Progenitor cell of endocrine pancreas (in vitro differentiated cells): ENCODE measurements around the gene ZNF532. TPM values are rescaled to one million over a fixed set of nuclear protein-coding genes. Genes with fewer than 3 reads are reported as not detected.
A peak's percentile ranks its signal among the peaks of the same experiment; 100 is the strongest.

Experiments
- DNase-seq: peaks from one replicate; pipeline ENCODE4 v3.0.0; 2021; ENCODE audit warnings: low spot score; ENCODE audit not compliant: unreplicated experiment
- H3K27ac Mint-ChIP-seq: 2 replicates; pipeline ENCODE4 v1.8.0; 2021; ENCODE audit warnings: mild to moderate bottlenecking, moderate library complexity, mixed read lengths
- H3K27me3 Mint-ChIP-seq: 2 replicates; pipeline ENCODE4 v1.8.0; 2021; ENCODE audit warnings: mixed read lengths
- H3K36me3 Mint-ChIP-seq: 2 replicates; pipeline ENCODE4 v1.8.0; 2022; ENCODE audit warnings: mixed read lengths; ENCODE audit not compliant: insufficient read depth
- H3K4me1 Mint-ChIP-seq: 2 replicates; pipeline ENCODE4 v1.8.0; 2021; ENCODE audit warnings: low read depth, mixed read lengths
- H3K4me3 Mint-ChIP-seq: 2 replicates; pipeline ENCODE4 v1.8.0; 2021; ENCODE audit warnings: low read depth, mild to moderate bottlenecking, moderate library complexity, mixed read lengths
- H3K9me3 Mint-ChIP-seq: 2 replicates; pipeline ENCODE4 v1.8.0; 2021; ENCODE audit warnings: low read depth, mixed read lengths
- total RNA-seq: library from RNA; stranded (reverse); gene quantifications from 2 replicates; pipeline ENCODE4 v1.2.1, GENCODE V29; 2021
- TF ChIP-seq, protein P1 (sequence below): fragments of 200-600 bp; sonication (generic); IDR thresholded peaks from one replicate; pipeline ENCODE4 v1.5.0; 2021; ENCODE audit warnings: antibody characterized with exemption, mild to moderate bottlenecking; ENCODE audit not compliant: unreplicated experiment

Gene ZNF532
- total RNA-seq, 1 donor from 2014 or later = 190 TPM

DNA sequence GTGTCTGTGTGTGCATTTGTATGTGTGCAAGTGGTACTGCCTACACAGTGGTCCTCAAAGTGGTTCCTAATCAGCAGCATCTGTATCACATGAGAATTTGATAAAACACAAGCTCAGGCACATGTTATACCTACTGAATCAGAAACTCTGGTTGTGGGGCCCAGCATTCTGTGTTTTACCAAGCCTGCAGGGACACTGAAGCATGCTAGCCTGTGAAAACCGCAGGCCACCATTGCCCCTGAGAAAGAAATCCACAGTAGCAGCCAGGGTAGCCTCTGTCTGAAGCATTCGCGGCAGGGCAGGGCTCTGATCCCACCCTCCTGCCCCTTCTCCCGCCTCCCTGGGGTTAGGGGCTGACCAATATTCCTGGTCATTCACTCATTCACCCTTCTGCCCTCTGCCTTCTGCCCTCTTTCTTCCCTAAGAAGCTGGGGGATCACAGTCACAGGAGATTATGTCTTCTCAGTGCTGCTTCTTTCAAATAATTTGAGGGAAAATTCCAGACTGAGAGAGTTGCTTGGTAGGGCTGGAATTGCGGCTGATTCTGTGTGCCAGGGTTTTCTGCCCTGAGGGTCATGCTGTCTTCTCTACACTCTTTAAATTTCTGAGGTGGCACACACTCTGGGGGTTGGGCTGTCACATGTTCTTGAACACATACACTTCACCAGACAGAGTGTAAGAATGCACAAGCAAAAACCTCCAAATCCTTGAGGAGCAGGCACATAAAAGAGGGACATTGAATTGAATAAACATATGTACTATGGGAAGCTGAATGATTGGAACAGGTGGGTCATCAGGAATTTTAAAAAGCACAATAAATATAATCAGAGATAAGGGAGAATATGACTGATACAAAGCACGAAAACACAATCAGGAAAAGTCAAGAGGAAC lies 148.4 kb downstream of the ZNF532 start:
- Mint-ChIP-seq H3K27ac (no peak overlapping the region), H3K4me1 (peaks cover 2% of the 10 kb centered on the region)

DNA sequence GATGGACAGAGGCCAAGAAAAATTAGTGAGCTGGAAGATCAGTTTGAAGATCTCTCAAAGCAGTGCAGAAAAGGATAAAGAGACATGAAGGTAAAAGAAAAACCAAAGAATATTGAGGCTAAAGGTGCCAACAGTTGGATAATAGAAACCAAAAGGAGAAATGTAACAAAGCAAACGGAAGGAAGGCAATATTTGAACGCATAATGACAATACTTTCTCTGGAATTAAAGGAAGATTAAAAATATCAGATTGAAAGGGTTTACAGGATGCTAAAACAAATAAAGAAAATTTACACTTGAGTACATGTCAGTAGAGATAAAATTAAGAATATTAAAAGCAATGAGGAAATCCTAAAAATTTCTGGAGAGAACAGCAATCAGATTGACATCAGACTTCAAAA lies 149.1 kb downstream of the ZNF532 start:
- Mint-ChIP-seq H3K4me3 (no peak overlapping the region), H3K9me3 (peaks cover 13% of the 10 kb centered on the region), H3K27ac (no peak overlapping the region), H3K36me3 (no peaks in the 10 kb centered on the region), H3K4me1 (no peaks in the 10 kb centered on the region), H3K27me3 (no peaks in the 10 kb centered on the region)
- DNase-seq = no peak
- TF ChIP-seq, protein P1, sequence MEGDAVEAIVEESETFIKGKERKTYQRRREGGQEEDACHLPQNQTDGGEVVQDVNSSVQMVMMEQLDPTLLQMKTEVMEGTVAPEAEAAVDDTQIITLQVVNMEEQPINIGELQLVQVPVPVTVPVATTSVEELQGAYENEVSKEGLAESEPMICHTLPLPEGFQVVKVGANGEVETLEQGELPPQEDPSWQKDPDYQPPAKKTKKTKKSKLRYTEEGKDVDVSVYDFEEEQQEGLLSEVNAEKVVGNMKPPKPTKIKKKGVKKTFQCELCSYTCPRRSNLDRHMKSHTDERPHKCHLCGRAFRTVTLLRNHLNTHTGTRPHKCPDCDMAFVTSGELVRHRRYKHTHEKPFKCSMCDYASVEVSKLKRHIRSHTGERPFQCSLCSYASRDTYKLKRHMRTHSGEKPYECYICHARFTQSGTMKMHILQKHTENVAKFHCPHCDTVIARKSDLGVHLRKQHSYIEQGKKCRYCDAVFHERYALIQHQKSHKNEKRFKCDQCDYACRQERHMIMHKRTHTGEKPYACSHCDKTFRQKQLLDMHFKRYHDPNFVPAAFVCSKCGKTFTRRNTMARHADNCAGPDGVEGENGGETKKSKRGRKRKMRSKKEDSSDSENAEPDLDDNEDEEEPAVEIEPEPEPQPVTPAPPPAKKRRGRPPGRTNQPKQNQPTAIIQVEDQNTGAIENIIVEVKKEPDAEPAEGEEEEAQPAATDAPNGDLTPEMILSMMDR = no peak

More for the DNA sequence above, 148.4 kb downstream of the ZNF532 start:
- Mint-ChIP-seq H3K9me3 (peaks cover 8% of the 10 kb centered on the region), H3K27me3 (no peaks in the 10 kb centered on the region), H3K36me3 (no peaks in the 10 kb centered on the region), H3K4me3 (no peak overlapping the region)
- no peak for DNase-seq
- TF ChIP-seq, protein P1 = no peak

DNA sequence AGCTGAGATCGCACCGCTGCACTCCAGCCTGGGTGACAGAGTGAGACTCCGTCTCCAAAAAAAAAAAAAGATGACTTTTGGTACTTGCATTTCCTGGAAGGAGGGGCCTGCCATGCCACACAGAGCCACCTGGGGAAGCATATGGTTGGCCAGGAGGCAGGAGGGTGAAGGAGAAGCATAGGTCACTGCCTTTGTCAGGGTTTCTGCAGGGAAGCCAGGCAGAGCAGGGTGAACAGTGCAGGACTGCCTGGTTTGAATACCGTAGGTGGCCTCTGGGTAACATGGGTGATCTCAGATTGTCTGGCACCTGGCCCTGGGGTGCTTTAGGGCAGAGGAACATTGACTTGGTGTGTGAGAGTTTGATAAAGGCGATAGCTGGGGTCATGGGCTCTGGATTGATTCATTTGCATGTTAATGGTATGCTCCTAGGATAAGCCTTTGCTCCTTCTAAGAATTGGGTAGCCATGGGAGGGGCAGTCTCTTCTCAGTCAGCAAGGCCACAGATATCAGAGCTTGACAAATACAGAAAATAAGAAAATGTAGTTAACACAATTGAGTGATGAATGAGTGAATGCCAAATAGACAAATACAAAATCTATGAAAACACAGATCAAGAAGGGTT lies 151.0 kb downstream of the ZNF532 start:
- DNase-seq = no peak
- H3K36me3 Mint-ChIP-seq = no peaks in the 10 kb centered on the region
- H3K9me3 Mint-ChIP-seq = peaks cover 14% of the 10 kb centered on the region
- no peaks in the 10 kb centered on the region for H3K27me3 Mint-ChIP-seq
- no peak overlapping the region for H3K27ac Mint-ChIP-seq
- H3K4me3 Mint-ChIP-seq = no peak overlapping the region
- no peaks in the 10 kb centered on the region for H3K4me1 Mint-ChIP-seq
- TF ChIP-seq, protein P1 = no peak

DNA sequence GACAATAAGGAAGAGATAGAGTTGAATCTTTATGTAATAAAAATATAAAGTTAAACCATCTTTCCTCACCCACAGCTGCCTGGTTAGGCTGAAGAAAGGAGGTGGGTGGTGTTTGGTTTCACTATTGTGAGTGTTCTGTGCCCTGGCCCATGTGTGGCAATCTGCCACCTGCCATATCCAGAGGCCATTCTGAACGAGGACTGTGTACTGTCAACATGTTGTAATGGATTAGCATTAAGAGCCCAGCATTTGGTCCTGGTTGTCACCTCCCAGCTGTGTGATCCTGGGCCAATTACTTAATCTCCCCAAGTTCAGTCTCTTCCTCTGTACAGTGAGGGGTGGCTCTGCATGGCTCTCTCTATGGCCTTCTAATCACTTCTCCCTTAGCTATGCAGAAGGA lies 156.8 kb downstream of the ZNF532 start:
- TF ChIP-seq, protein P1 = no peak
- Mint-ChIP-seq H3K36me3 (no peaks in the 10 kb centered on the region), H3K4me1 (peaks cover 2% of the 10 kb centered on the region), H3K9me3 (peaks cover 10% of the 10 kb centered on the region), H3K27me3 (peaks cover 3% of the 10 kb centered on the region), H3K4me3 (no peak overlapping the region), H3K27ac (no peak overlapping the region)
- no peak for DNase-seq

DNA sequence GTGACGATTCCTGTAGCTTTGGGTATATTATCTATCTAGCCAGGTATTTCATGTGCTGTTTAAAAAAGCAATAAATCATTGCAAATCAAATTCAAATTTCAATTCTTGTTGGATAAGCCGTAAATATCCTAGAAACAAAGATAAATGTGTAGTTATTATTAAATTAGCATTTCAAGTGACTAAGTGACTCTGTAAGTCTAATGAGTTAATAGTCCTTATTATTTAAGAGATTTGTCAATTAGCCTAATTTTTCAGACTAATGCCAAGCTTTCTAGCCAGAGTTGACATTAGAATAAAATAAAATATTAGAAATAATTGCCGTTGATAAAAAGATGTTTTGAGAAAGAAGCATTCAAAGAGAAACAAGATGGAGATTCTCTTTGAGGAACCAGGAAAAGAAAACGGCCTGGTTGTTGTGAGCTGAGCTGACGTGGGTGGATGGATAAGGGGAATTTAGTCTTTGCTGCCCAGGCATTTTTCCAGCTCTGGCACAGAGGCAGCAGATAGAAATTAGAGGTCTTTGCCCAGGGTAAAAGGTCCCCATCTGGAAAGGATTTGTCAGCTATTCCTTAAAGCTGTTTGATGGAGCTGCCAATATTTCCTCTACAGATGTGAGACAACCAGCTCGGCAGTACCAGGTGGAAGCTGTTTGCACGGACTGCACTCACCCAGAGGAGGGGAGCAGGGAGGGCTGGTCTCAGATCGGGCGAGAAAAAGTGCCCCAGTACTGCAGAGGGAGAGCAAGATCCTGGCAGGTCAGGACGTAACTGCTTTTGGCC lies 157.7 kb downstream of the ZNF532 start:
- DNase-seq = no peak
- Mint-ChIP-seq H3K36me3 (no peaks in the 10 kb centered on the region), H3K4me1 (peaks cover 2% of the 10 kb centered on the region), H3K27ac (peak overlapping the region; percentile 67), H3K4me3 (no peak overlapping the region), H3K9me3 (peaks cover 7% of the 10 kb centered on the region), H3K27me3 (peaks cover 3% of the 10 kb centered on the region)
- TF ChIP-seq, protein P1 = no peak
